HEK293 (cell line): ENCODE results near the gene P2RY6.
A peak's percentile ranks its signal among the peaks of the same experiment; 100 is the strongest.

ENCODE experiments used
- CTCF ChIA-PET: fragments of 350-600 bp; formaldehyde crosslinking; extraction: SDS; loops from one replicate; lab custom pipeline; 2021; ENCODE audit warnings: antibody characterized with exemption; lab: Yijun Ruan, JAX
- POLR2A ChIA-PET: fragments of 300-600 bp; formaldehyde crosslinking; extraction: SDS; loops from one replicate; lab custom pipeline; 2020; ENCODE audit warnings: antibody characterized with exemption, inconsistent platforms; lab: Yijun Ruan, JAX
- H3K27ac ChIP-seq: fragments of 200-500 bp; sonication (Bioruptor generic); 2 replicates; pipeline ENCODE4 v1.5.1; 2014; ENCODE audit warnings: low read depth, low read length, control low read depth, inconsistent platforms; ENCODE audit errors: extremely low read depth
- H3K36me3 ChIP-seq, 2 experiments: fragments of 200-500 bp in 1 of 2; sonication (Bioruptor generic) in 1 of 2; 1 replicate in 1 of 2; 2 replicates in 1 of 2; pipeline ENCODE4 v1.5.1; 2014 to 2017; ENCODE audit warnings: inconsistent platforms in 2 of 2, low read length in 2 of 2; ENCODE audit not compliant: control insufficient read depth in 2 of 2, insufficient read depth in 1 of 2
- H3K4me1 ChIP-seq: fragments of 200-500 bp; sonication (Bioruptor generic); 2 replicates; pipeline ENCODE4 v1.5.1; 2014; ENCODE audit warnings: mild to moderate bottlenecking, low read length, inconsistent platforms; ENCODE audit not compliant: control insufficient read depth, insufficient read depth
- H3K4me3 ChIP-seq: 2 replicates; pipeline ENCODE4 v1.5.1; 2011; ENCODE audit warnings: low read depth, mild to moderate bottlenecking, control low read depth, low read length, moderate library complexity
- H3K9me3 ChIP-seq: fragments of 200-500 bp; sonication (Bioruptor generic); 2 replicates; pipeline ENCODE4 v1.5.1; 2014; ENCODE audit warnings: low read depth, low read length, inconsistent platforms; ENCODE audit not compliant: control insufficient read depth, insufficient read depth
- EGR2 ChIP-seq: fragments of 450-650 bp; formaldehyde crosslinking; IDR thresholded peaks from 2 replicates; pipeline ENCODE4 v1.5.1; 2016; ENCODE audit warnings: low read depth, missing biosample characterization, missing genetic modification characterization
- GLI4 ChIP-seq: fragments of 450-650 bp; formaldehyde crosslinking; IDR thresholded peaks from 2 replicates; pipeline ENCODE4 v1.5.1; 2016; ENCODE audit warnings: missing biosample characterization, missing genetic modification characterization
- GLIS2 ChIP-seq: fragments of 450-650 bp; formaldehyde crosslinking; IDR thresholded peaks from 2 replicates; pipeline ENCODE4 v1.5.1; 2016; ENCODE audit warnings: missing biosample characterization, missing genetic modification characterization
- KLF9 ChIP-seq: fragments of 450-650 bp; formaldehyde crosslinking; IDR thresholded peaks from 2 replicates; pipeline ENCODE4 v1.5.1; 2016; ENCODE audit warnings: missing biosample characterization, missing genetic modification characterization, low read depth
- SP2 ChIP-seq: fragments of 450-650 bp; formaldehyde crosslinking; IDR thresholded peaks from 2 replicates; pipeline ENCODE4 v1.5.1; 2016; ENCODE audit warnings: missing biosample characterization, missing genetic modification characterization
- ZBTB20 ChIP-seq: fragments of 450-650 bp; formaldehyde crosslinking; IDR thresholded peaks from 2 replicates; pipeline ENCODE4 v1.5.1; 2016; ENCODE audit warnings: missing biosample characterization, missing genetic modification characterization
- ZBTB8A ChIP-seq: fragments of 450-650 bp; formaldehyde crosslinking; IDR thresholded peaks from 2 replicates; pipeline ENCODE4 v1.5.1; 2016; ENCODE audit warnings: missing biosample characterization, missing genetic modification characterization
- ZEB2 ChIP-seq: fragments of 450-650 bp; formaldehyde crosslinking; IDR thresholded peaks from 2 replicates; pipeline ENCODE4 v1.5.1; 2016; ENCODE audit warnings: missing biosample characterization, missing genetic modification characterization
- ZFHX2 ChIP-seq: fragments of 450-650 bp; formaldehyde crosslinking; conservative IDR thresholded peaks from 2 replicates; pipeline ENCODE4 v1.5.1; 2016; ENCODE audit warnings: missing biosample characterization, missing genetic modification characterization
- ZNF184 ChIP-seq: fragments of 450-650 bp; IDR thresholded peaks from 2 replicates; pipeline ENCODE4 v1.5.1; 2018; ENCODE audit warnings: missing biosample characterization, mild to moderate bottlenecking, missing genetic modification characterization
- ZNF202 ChIP-seq: fragments of 450-650 bp; formaldehyde crosslinking; IDR thresholded peaks from 2 replicates; pipeline ENCODE4 v1.5.1; 2016; ENCODE audit warnings: missing biosample characterization, missing genetic modification characterization, borderline replicate concordance
- ZNF239 ChIP-seq: fragments of 450-650 bp; formaldehyde crosslinking; IDR thresholded peaks from 2 replicates; pipeline ENCODE4 v1.5.1; 2016; ENCODE audit warnings: missing biosample characterization, missing genetic modification characterization
- ZNF292 ChIP-seq: fragments of 450-650 bp; formaldehyde crosslinking; IDR thresholded peaks from 2 replicates; pipeline ENCODE4 v1.5.1; 2016; ENCODE audit warnings: low read depth, missing biosample characterization, missing genetic modification characterization, borderline replicate concordance
- ZNF302 ChIP-seq: fragments of 450-650 bp; formaldehyde crosslinking; IDR thresholded peaks from 2 replicates; pipeline ENCODE4 v1.5.1; 2016; ENCODE audit warnings: missing biosample characterization, missing genetic modification characterization, low read depth
- ZNF335 ChIP-seq: fragments of 450-650 bp; formaldehyde crosslinking; conservative IDR thresholded peaks from 2 replicates; pipeline ENCODE4 v1.5.1; 2016; ENCODE audit warnings: missing biosample characterization, missing genetic modification characterization
- ZNF341 ChIP-seq: fragments of 450-650 bp; formaldehyde crosslinking; IDR thresholded peaks from 2 replicates; pipeline ENCODE4; 2016; ENCODE audit warnings: low read depth, missing biosample characterization, missing genetic modification characterization
- ZNF391 ChIP-seq: fragments of 450-650 bp; formaldehyde crosslinking; IDR thresholded peaks from 2 replicates; pipeline ENCODE4 v1.5.1; 2016; ENCODE audit warnings: low read depth, missing biosample characterization, missing genetic modification characterization, borderline replicate concordance
- ZNF423 ChIP-seq: fragments of 450-650 bp; formaldehyde crosslinking; IDR thresholded peaks from 2 replicates; pipeline ENCODE4 v1.5.1; 2016; ENCODE audit warnings: missing biosample characterization, missing genetic modification characterization
- ZNF433 ChIP-seq: fragments of 450-650 bp; formaldehyde crosslinking; IDR thresholded peaks from 2 replicates; pipeline ENCODE4 v1.5.1; 2016; ENCODE audit warnings: missing biosample characterization, missing genetic modification characterization, low read depth
- ZNF501 ChIP-seq: fragments of 450-650 bp; formaldehyde crosslinking; IDR thresholded peaks from 2 replicates; pipeline ENCODE4 v1.5.1; 2016; ENCODE audit warnings: missing biosample characterization, missing genetic modification characterization
- ZNF549 ChIP-seq: fragments of 450-650 bp; IDR thresholded peaks from 2 replicates; pipeline ENCODE4 v1.5.1; 2018; ENCODE audit warnings: missing biosample characterization, missing genetic modification characterization, mild to moderate bottlenecking, inconsistent platforms, moderate library complexity
- ZNF660 ChIP-seq: fragments of 450-650 bp; IDR thresholded peaks from 2 replicates; pipeline ENCODE4 v1.5.1; 2018; ENCODE audit warnings: missing biosample characterization, mild to moderate bottlenecking, missing genetic modification characterization
- ZNF701 ChIP-seq: fragments of 450-650 bp; formaldehyde crosslinking; IDR thresholded peaks from 2 replicates; pipeline ENCODE4 v1.5.1; 2016; ENCODE audit warnings: missing biosample characterization, missing genetic modification characterization
- ZNF76 ChIP-seq: fragments of 450-650 bp; formaldehyde crosslinking; IDR thresholded peaks from 2 replicates; pipeline ENCODE4; 2016; ENCODE audit warnings: low read depth, missing biosample characterization, missing genetic modification characterization, borderline replicate concordance
- ZXDB ChIP-seq: fragments of 450-650 bp; formaldehyde crosslinking; IDR thresholded peaks from 2 replicates; pipeline ENCODE4 v1.5.1; 2016; ENCODE audit warnings: missing biosample characterization, missing genetic modification characterization
- TF ChIP-seq, protein P1 (sequence below): IDR thresholded peaks from 2 replicates; pipeline ENCODE4 v1.6.1; 2011; ENCODE audit warnings: mild to moderate bottlenecking, low read depth, low read length, borderline replicate concordance
- TF ChIP-seq, protein P2 (sequence below): fragments of 450-650 bp; formaldehyde crosslinking; IDR thresholded peaks from 2 replicates; pipeline ENCODE4 v1.5.1; 2016; ENCODE audit warnings: missing biosample characterization, missing genetic modification characterization
- TF ChIP-seq, protein P3 (sequence below): fragments of 450-650 bp; formaldehyde crosslinking; IDR thresholded peaks from 2 replicates; pipeline ENCODE4 v1.5.1; 2016; ENCODE audit warnings: missing biosample characterization, missing genetic modification characterization

Gene P2RY6

DNA sequence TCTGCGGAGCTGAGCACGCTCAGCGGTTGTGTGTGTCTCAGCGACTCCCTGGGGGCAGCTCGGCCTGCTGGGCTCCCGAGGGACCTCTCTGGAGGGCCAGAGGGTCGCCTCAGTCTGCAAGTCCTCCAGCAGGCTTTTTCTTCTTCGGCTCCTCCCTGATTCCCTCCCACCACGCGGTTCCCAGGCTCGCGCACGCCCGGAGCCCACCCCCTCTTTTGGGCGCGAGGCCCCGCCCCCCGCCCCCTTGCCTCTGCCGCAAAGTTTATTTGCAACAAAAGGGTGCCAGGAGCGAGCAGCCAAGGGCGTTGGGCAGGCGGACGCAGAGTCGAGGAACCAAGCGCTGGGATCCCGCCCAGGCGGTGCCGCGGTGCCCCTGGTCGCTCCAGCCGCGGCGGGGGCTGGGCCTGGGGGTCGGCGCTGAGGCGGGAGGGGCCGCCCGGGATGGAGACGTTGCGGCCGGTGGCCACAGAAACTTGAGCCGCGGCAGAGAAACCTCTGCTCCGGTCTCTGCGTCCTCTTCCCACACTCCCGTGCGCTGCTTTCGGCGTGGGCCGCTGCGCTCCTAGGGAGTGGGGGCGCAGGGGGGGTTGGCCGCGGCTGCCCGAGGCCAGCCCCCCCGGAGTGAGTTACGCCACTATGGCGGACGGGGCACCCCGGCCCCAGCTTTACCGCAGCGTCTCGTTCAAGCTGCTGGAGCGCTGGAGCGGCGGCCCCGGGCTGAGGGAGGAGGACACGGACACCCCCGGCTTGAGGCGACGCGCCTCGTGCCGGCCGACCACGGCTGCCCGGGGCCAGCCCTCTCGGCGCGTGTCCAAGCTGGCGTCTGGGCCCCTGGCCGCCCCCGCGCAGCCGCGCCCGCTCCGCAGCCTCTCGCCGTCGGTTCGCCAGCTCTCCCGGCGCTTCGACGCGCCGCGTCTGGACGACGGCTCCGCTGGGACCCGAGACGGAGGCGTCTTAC lies 36.1 kb downstream of the P2RY6 start, which contains the start of gene ARHGEF17:
Gene ARHGEF17 (plus strand): TSS at position 274 of the 958 bp plus-strand sequence. CDS start 363 bp downstream, at position 637.
- 0 out of 2 replicates have a peak, but pooled peaks cover 3% of the 10 kb centered on the region for H3K4me1 ChIP-seq
- H3K27ac ChIP-seq = peak within 1 kb of the TSS; percentile 80
- POLR2A ChIA-PET = interaction anchor here (0.6 to 3.6 kb wide), 18 partner anchors 9 to 863 kb away, joined by 3 to 32 read pairs (median 6); partner anchors contain the start of genes C2CD3, PPME1 and RELT
- peak within 1 kb of the TSS; percentile 57 for H3K4me3 ChIP-seq
- H3K36me3 ChIP-seq = no peaks in the 10 kb centered on the region
- H3K9me3 ChIP-seq = no peaks in the 10 kb centered on the region
- CTCF ChIA-PET = interaction anchor here (0.6 to 6.7 kb wide), 17 partner anchors 9 to 514 kb away, joined by 3 to 185 read pairs (median 10); no protein-coding TSS in a partner anchor
- no peak for TF ChIP-seq ZNF660 (tag by site-specific recombination)
- TF ChIP-seq KLF9 (tag by site-specific recombination) = peak; percentile 62
- TF ChIP-seq, protein P1, sequence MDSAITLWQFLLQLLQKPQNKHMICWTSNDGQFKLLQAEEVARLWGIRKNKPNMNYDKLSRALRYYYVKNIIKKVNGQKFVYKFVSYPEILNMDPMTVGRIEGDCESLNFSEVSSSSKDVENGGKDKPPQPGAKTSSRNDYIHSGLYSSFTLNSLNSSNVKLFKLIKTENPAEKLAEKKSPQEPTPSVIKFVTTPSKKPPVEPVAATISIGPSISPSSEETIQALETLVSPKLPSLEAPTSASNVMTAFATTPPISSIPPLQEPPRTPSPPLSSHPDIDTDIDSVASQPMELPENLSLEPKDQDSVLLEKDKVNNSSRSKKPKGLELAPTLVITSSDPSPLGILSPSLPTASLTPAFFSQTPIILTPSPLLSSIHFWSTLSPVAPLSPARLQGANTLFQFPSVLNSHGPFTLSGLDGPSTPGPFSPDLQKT = no peak
- peak; percentile 83 for TF ChIP-seq ZNF423
- peak; percentile 93 for TF ChIP-seq ZBTB8A (tag by site-specific recombination)
- TF ChIP-seq EGR2 (tag by site-specific recombination) = 0 out of 2 replicates have a peak, but pooled peaks have one; percentile 19
- peak; percentile 20 for TF ChIP-seq ZXDB (tag by site-specific recombination)
- TF ChIP-seq ZNF391 = no peak
- TF ChIP-seq ZNF433 = no peak
- TF ChIP-seq ZFHX2 (tag by site-specific recombination) = peak; percentile 82
- no peak for TF ChIP-seq ZNF202 (tag by site-specific recombination)
- TF ChIP-seq, protein P2, sequence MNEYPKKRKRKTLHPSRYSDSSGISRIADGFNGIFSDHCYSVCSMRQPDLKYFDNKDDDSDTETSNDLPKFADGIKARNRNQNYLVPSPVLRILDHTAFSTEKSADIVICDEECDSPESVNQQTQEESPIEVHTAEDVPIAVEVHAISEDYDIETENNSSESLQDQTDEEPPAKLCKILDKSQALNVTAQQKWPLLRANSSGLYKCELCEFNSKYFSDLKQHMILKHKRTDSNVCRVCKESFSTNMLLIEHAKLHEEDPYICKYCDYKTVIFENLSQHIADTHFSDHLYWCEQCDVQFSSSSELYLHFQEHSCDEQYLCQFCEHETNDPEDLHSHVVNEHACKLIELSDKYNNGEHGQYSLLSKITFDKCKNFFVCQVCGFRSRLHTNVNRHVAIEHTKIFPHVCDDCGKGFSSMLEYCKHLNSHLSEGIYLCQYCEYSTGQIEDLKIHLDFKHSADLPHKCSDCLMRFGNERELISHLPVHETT (tag by site-specific recombination) = 0 out of 2 replicates have a peak, but pooled peaks have one; percentile 41
- TF ChIP-seq ZNF184 (tag by site-specific recombination) = no peak
- TF ChIP-seq SP2 = peak; percentile 70
- TF ChIP-seq ZNF335 (tag by site-specific recombination) = peak; percentile 57
- peak; percentile 33; the same call in 1 of the 2 replicates for TF ChIP-seq ZNF501 (tag by site-specific recombination)
- peak; percentile 67 for TF ChIP-seq GLIS2 (tag by site-specific recombination)
- no peak for TF ChIP-seq ZNF239 (tag by site-specific recombination)
- TF ChIP-seq GLI4 = no peak
- TF ChIP-seq, protein P3, sequence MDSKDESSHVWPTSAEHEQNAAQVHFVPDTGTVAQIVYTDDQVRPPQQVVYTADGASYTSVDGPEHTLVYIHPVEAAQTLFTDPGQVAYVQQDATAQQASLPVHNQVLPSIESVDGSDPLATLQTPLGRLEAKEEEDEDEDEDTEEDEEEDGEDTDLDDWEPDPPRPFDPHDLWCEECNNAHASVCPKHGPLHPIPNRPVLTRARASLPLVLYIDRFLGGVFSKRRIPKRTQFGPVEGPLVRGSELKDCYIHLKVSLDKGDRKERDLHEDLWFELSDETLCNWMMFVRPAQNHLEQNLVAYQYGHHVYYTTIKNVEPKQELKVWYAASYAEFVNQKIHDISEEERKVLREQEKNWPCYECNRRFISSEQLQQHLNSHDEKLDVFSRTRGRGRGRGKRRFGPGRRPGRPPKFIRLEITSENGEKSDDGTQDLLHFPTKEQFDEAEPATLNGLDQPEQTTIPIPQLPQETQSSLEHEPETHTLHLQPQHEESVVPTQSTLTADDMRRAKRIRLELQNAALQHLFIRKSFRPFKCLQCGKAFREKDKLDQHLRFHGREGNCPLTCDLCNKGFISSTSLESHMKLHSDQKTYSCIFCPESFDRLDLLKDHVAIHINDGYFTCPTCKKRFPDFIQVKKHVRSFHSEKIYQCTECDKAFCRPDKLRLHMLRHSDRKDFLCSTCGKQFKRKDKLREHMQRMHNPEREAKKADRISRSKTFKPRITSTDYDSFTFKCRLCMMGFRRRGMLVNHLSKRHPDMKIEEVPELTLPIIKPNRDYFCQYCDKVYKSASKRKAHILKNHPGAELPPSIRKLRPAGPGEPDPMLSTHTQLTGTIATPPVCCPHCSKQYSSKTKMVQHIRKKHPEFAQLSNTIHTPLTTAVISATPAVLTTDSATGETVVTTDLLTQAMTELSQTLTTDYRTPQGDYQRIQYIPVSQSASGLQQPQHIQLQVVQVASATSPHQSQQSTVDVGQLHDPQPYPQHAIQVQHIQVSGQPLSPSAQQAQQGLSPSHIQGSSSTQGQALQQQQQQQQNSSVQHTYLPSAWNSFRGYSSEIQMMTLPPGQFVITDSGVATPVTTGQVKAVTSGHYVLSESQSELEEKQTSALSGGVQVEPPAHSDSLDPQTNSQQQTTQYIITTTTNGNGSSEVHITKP = peak; percentile 90
- TF ChIP-seq ZEB2 = no peak
- TF ChIP-seq ZNF76 (tag by site-specific recombination) = peak; percentile 78
- TF ChIP-seq ZBTB20 (tag by site-specific recombination) = 0 out of 2 replicates have a peak, but pooled peaks have one; percentile 31
- no peak for TF ChIP-seq ZNF302 (tag by site-specific recombination)
- TF ChIP-seq ZNF341 (tag by site-specific recombination) = peak; percentile 37
- no peak for TF ChIP-seq ZNF549
- no peak for TF ChIP-seq ZNF292 (tag by site-specific recombination)
- no peak for TF ChIP-seq ZNF701
